SK-N-SH treated with all-trans-retinoic acid at 6 μM for 48 hours (cell line): ENCODE measurements around the gene HS3ST3B1.

Source experiments
- ATAC-seq: fragments of 200-7000 bp; cut with Tn5 transposase; 3 replicates; pipeline ENCODE4 v1.9.1; 2020; ENCODE audit warnings: mild to moderate bottlenecking, moderate library complexity
- ARNTL ChIP-seq: fragments of 450-650 bp; formaldehyde crosslinking; IDR thresholded peaks from 2 replicates; pipeline ENCODE4 v1.5.0; 2020; ENCODE audit warnings: low read depth, mild to moderate bottlenecking, moderate library complexity, borderline replicate concordance
- BACH2 ChIP-seq: fragments of 250-450 bp; sonication (Bioruptor Pico); IDR thresholded peaks from 2 replicates; pipeline ENCODE4 v1.9.0; 2021; ENCODE audit warnings: mild to moderate bottlenecking, borderline replicate concordance
- CREB5 ChIP-seq: fragments of 250-450 bp; sonication (Bioruptor Pico); IDR thresholded peaks from 2 replicates; pipeline ENCODE4 v1.5.1; 2020; ENCODE audit warnings: low read depth, mild to moderate bottlenecking, moderate library complexity
- CSDC2 ChIP-seq: fragments of 250-450 bp; sonication (Bioruptor Pico); IDR thresholded peaks from 2 replicates; pipeline ENCODE4 v1.5.0; 2020; ENCODE audit warnings: mild to moderate bottlenecking, moderate library complexity
- ESRRG ChIP-seq: fragments of 250-450 bp; sonication (Bioruptor Pico); IDR thresholded peaks from 2 replicates; pipeline ENCODE4 v1.6.1; 2021; ENCODE audit warnings: mild to moderate bottlenecking
- GLIS3 ChIP-seq: fragments of 250-450 bp; sonication (Bioruptor Pico); IDR thresholded peaks from 2 replicates; pipeline ENCODE4 v1.5.0; 2020; ENCODE audit warnings: mild to moderate bottlenecking, moderate library complexity
- ISL1 ChIP-seq: fragments of 250-450 bp; sonication (Bioruptor Pico); IDR thresholded peaks from 2 replicates; pipeline ENCODE4 v2.1.2; 2022; ENCODE audit warnings: mild to moderate bottlenecking, moderate library complexity
- PATZ1 ChIP-seq: fragments of 250-450 bp; sonication (Bioruptor Pico); IDR thresholded peaks from 2 replicates; pipeline ENCODE4 v1.8.0; 2020; ENCODE audit warnings: mild to moderate bottlenecking, moderate library complexity, borderline replicate concordance
- POU6F1 ChIP-seq: fragments of 250-450 bp; sonication (Bioruptor Pico); IDR thresholded peaks from 2 replicates; pipeline ENCODE4 v1.8.0; 2021; ENCODE audit warnings: low read depth, mild to moderate bottlenecking, moderate library complexity, borderline replicate concordance
- PPARA ChIP-seq: fragments of 250-450 bp; sonication (Bioruptor Pico); IDR thresholded peaks from 2 replicates; pipeline ENCODE4 v1.5.0; 2020; ENCODE audit warnings: mild to moderate bottlenecking, borderline replicate concordance
- RARB ChIP-seq: fragments of 250-450 bp; sonication (Bioruptor Pico); IDR thresholded peaks from 2 replicates; pipeline ENCODE4 v1.8.0; 2021; ENCODE audit warnings: mild to moderate bottlenecking, moderate library complexity
- SNAI2 ChIP-seq: fragments of 250-450 bp; sonication (Bioruptor Pico); IDR thresholded peaks from 2 replicates; pipeline ENCODE4 v1.5.0; 2020; ENCODE audit warnings: mild to moderate bottlenecking, moderate library complexity
- TCF4 ChIP-seq: fragments of 250-450 bp; sonication (Bioruptor Pico); IDR thresholded peaks from 2 replicates; pipeline ENCODE4 v1.8.0; 2021; ENCODE audit warnings: mild to moderate bottlenecking, moderate library complexity, borderline replicate concordance
- TOX ChIP-seq: fragments of 250-450 bp; sonication (Bioruptor Pico); IDR thresholded peaks from 2 replicates; pipeline ENCODE4 v1.8.0; 2021; ENCODE audit warnings: mild to moderate bottlenecking, moderate library complexity, borderline replicate concordance
- TSHZ2 ChIP-seq: fragments of 250-450 bp; sonication (Bioruptor Pico); IDR thresholded peaks from 2 replicates; pipeline ENCODE4 v1.5.0; 2020; ENCODE audit warnings: mild to moderate bottlenecking, moderate library complexity
- ZC3H10 ChIP-seq: fragments of 250-450 bp; sonication (Bioruptor Pico); IDR thresholded peaks from 2 replicates; pipeline ENCODE4 v1.5.1; 2021; ENCODE audit warnings: mild to moderate bottlenecking, moderate library complexity
- ZFP3 ChIP-seq: fragments of 250-450 bp; sonication (Bioruptor Pico); IDR thresholded peaks from 2 replicates; pipeline ENCODE4 v1.5.0; 2020; ENCODE audit warnings: mild to moderate bottlenecking, moderate library complexity
- ZNF565 ChIP-seq: fragments of 450-650 bp; formaldehyde crosslinking; conservative IDR thresholded peaks from 2 replicates; pipeline ENCODE4 v1.5.0; 2020; ENCODE audit warnings: low read depth, mild to moderate bottlenecking, moderate library complexity
- ZNF70 ChIP-seq: fragments of 450-650 bp; formaldehyde crosslinking; IDR thresholded peaks from 2 replicates; pipeline ENCODE4 v1.5.0; 2020; ENCODE audit warnings: mild to moderate bottlenecking, moderate library complexity
- ZNF8 ChIP-seq: fragments of 450-650 bp; formaldehyde crosslinking; IDR thresholded peaks from 2 replicates; pipeline ENCODE4 v1.5.0; 2020; ENCODE audit warnings: mild to moderate bottlenecking, moderate library complexity
- TF ChIP-seq, protein P1 (sequence below): fragments of 250-450 bp; sonication (Bioruptor Pico); IDR thresholded peaks from 2 replicates; pipeline ENCODE4 v1.5.1; 2021; ENCODE audit warnings: mild to moderate bottlenecking, moderate library complexity

HS3ST3B1 gene

GRCh38 chr17:14360856-14361255 is 60.0 kb downstream of the HS3ST3B1 start:
- no peak for ATAC-seq
- TF ChIP-seq CREB5 (CRISPR knock-in tag), result no peak
- TF ChIP-seq, protein P1, sequence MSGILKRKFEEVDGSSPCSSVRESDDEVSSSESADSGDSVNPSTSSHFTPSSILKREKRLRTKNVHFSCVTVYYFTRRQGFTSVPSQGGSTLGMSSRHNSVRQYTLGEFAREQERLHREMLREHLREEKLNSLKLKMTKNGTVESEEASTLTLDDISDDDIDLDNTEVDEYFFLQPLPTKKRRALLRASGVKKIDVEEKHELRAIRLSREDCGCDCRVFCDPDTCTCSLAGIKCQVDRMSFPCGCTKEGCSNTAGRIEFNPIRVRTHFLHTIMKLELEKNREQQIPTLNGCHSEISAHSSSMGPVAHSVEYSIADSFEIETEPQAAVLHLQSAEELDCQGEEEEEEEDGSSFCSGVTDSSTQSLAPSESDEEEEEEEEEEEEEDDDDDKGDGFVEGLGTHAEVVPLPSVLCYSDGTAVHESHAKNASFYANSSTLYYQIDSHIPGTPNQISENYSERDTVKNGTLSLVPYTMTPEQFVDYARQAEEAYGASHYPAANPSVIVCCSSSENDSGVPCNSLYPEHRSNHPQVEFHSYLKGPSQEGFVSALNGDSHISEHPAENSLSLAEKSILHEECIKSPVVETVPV (CRISPR knock-in tag), result no peak
- no peak for TF ChIP-seq ZNF70

DNA sequence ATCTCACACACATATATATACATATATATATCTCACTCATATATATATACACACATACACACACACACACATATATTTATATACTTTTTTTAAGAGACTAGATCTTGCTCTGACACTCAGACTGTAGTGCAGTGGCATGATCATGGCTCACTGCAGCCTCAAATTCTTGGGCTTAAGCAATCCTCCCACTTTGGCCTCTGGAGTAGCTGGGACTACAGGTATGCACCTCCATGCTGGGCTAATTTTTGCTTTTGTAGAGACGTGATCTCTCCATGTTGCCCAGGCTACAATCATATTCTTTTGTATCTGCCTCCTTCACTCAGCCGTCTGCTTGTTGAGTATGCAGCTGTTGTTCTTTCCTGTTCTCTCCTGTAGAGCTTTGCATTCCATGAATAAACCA is 60.6 kb downstream of the HS3ST3B1 start:
- no peak for TF ChIP-seq ZNF8 (CRISPR knock-in tag)
- TF ChIP-seq POU6F1 (CRISPR knock-in tag), result no peak
- TF ChIP-seq RARB (CRISPR knock-in tag), result no peak
- no peak for TF ChIP-seq ZFP3 (CRISPR knock-in tag)
- no peak for TF ChIP-seq TSHZ2 (CRISPR knock-in tag)
- no peak for TF ChIP-seq PATZ1 (CRISPR knock-in tag)
- TF ChIP-seq TOX (CRISPR knock-in tag), result no peak
- TF ChIP-seq ESRRG (CRISPR knock-in tag), result no peak
- no peak for TF ChIP-seq CSDC2
- no peak for TF ChIP-seq BACH2 (CRISPR knock-in tag)
- TF ChIP-seq ZC3H10 (CRISPR knock-in tag), result no peak
- no peak for TF ChIP-seq SNAI2 (CRISPR knock-in tag)
- TF ChIP-seq ZNF565 (CRISPR knock-in tag), result no peak
- TF ChIP-seq ARNTL (CRISPR knock-in tag), result no peak
- no peak for TF ChIP-seq ISL1 (CRISPR knock-in tag)
- TF ChIP-seq CREB5 (CRISPR knock-in tag), result no peak
- no peak for TF ChIP-seq PPARA (CRISPR knock-in tag)
- TF ChIP-seq GLIS3 (CRISPR knock-in tag), result no peak
- TF ChIP-seq TCF4 (CRISPR knock-in tag), result no peak
- TF ChIP-seq ZNF70, result no peak
- no peak for ATAC-seq
